OCI-LY1 (cell line): ENCODE results near the gene JUNB.
A peak's percentile ranks its signal among the peaks of the same experiment; 100 is the strongest.

Experiments
- H2AFZ ChIP-seq: fragments of 200-600 bp; sonication (generic), shearing (Covaris generic); 2 replicates; pipeline ENCODE4 v1.6.0; 2014; ENCODE audit warnings: antibody characterized with exemption, mild to moderate bottlenecking, low read length
- H3F3A ChIP-seq: fragments of 200-600 bp; sonication (generic), shearing (Covaris generic); 2 replicates; pipeline ENCODE4 v1.6.0; 2014; ENCODE audit warnings: mild to moderate bottlenecking, antibody characterized with exemption, low read length, moderate library complexity; ENCODE audit not compliant: insufficient read depth
- H3K27ac ChIP-seq: fragments of 200-600 bp; sonication (generic); 2 replicates; pipeline ENCODE4 v1.5.1; 2014; ENCODE audit warnings: low read length, mixed run types, mild to moderate bottlenecking, low read depth; ENCODE audit not compliant: poor library complexity, severe bottlenecking
- H3K27me3 ChIP-seq: fragments of 200-600 bp; sonication (generic); 2 replicates; pipeline ENCODE4 v1.6.0; 2014; ENCODE audit warnings: antibody characterized with exemption, mild to moderate bottlenecking, low read length, moderate library complexity; ENCODE audit not compliant: insufficient read depth
- H3K36me3 ChIP-seq: fragments of 200-600 bp; sonication (generic); 2 replicates; pipeline ENCODE4 v1.6.1; 2014; ENCODE audit warnings: mild to moderate bottlenecking, antibody characterized with exemption, low read length, moderate library complexity, mixed read lengths; ENCODE audit not compliant: insufficient read depth
- H3K4me1 ChIP-seq: fragments of 200-600 bp; sonication (generic); 2 replicates; pipeline ENCODE4 v1.5.1; 2014; ENCODE audit warnings: mild to moderate bottlenecking, low read length, moderate library complexity; ENCODE audit not compliant: insufficient read depth, severe bottlenecking
- H3K4me2 ChIP-seq: fragments of 200-600 bp; sonication (generic), shearing (Covaris generic); 2 replicates; pipeline ENCODE4 v1.6.1; 2014; ENCODE audit warnings: low read length
- H3K4me3 ChIP-seq: fragments of 200-600 bp; sonication (generic); 2 replicates; pipeline ENCODE4 v1.5.1; 2014; ENCODE audit warnings: low read length, low read depth, mild to moderate bottlenecking, mixed read lengths; ENCODE audit not compliant: poor library complexity, severe bottlenecking
- H3K79me2 ChIP-seq: fragments of 200-600 bp; shearing (Covaris generic); 2 replicates; pipeline ENCODE4 v1.6.1; 2016; ENCODE audit warnings: mixed run types, low read length, mixed read lengths; ENCODE audit not compliant: insufficient read depth
- H3K9ac ChIP-seq: fragments of 200-600 bp; sonication (generic), shearing (Covaris generic); 2 replicates; pipeline ENCODE4 v1.6.1; 2014; ENCODE audit warnings: mild to moderate bottlenecking, low read length, mixed read lengths
- H3K9me2 ChIP-seq: fragments of 200-600 bp; sonication (generic), shearing (Covaris generic); 2 replicates; pipeline ENCODE4 v1.6.1; 2014; ENCODE audit warnings: low read depth, mild to moderate bottlenecking, low read length, mixed read lengths
- H3K9me3 ChIP-seq: fragments of 200-600 bp; shearing (Covaris generic); 2 replicates; pipeline ENCODE4 v1.6.1; 2014; ENCODE audit warnings: low read length, mixed read lengths
- H4K20me1 ChIP-seq: fragments of 200-600 bp; sonication (generic), shearing (Covaris generic); 2 replicates; pipeline ENCODE4 v1.6.0; 2016; ENCODE audit warnings: mild to moderate bottlenecking, low read length; ENCODE audit not compliant: insufficient read depth
- EZH2 ChIP-seq: fragments of 200-600 bp; sonication (generic), shearing (Covaris generic); IDR thresholded peaks from 2 replicates; pipeline ENCODE4 v1.8.0; 2017; ENCODE audit warnings: borderline replicate concordance, mixed run types, mild to moderate bottlenecking, antibody characterized with exemption, low read length, moderate library complexity, mixed read lengths
- TF ChIP-seq, protein P1 (sequence below): fragments of 200-600 bp; sonication (generic), shearing (Covaris generic); IDR thresholded peaks from 2 replicates; pipeline ENCODE4 v1.5.1; 2017; ENCODE audit warnings: mild to moderate bottlenecking, antibody characterized with exemption, low read length, moderate library complexity, mixed read lengths

The JUNB gene

GRCh38 chr19:12834976-12835757 is 43.9 kb downstream of the JUNB start:
- Histone ChIP-seq H3K36me3 (no peaks in the 10 kb centered on the region), H3K4me3 (peak overlapping the region; percentile 68), H3K9me3 (no peaks in the 10 kb centered on the region), H3F3A (peaks cover 12% of the 10 kb centered on the region), H3K9ac (peak overlapping the region; percentile 68; the same call in 1 of the 2 replicates), H3K79me2 (no peaks in the 10 kb centered on the region), H3K4me2 (peak overlapping the region; percentile 72), H3K4me1 (peaks cover 59% of the 10 kb centered on the region), H3K27ac (peak overlapping the region; percentile 76), H2AFZ (no peak overlapping the region), H3K9me2 (no peaks in the 10 kb centered on the region), H4K20me1 (no peaks in the 10 kb centered on the region), H3K27me3 (no peaks in the 10 kb centered on the region)
- TF ChIP-seq, protein P1, sequence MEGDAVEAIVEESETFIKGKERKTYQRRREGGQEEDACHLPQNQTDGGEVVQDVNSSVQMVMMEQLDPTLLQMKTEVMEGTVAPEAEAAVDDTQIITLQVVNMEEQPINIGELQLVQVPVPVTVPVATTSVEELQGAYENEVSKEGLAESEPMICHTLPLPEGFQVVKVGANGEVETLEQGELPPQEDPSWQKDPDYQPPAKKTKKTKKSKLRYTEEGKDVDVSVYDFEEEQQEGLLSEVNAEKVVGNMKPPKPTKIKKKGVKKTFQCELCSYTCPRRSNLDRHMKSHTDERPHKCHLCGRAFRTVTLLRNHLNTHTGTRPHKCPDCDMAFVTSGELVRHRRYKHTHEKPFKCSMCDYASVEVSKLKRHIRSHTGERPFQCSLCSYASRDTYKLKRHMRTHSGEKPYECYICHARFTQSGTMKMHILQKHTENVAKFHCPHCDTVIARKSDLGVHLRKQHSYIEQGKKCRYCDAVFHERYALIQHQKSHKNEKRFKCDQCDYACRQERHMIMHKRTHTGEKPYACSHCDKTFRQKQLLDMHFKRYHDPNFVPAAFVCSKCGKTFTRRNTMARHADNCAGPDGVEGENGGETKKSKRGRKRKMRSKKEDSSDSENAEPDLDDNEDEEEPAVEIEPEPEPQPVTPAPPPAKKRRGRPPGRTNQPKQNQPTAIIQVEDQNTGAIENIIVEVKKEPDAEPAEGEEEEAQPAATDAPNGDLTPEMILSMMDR: no peak
- TF ChIP-seq EZH2: no peak

DNA sequence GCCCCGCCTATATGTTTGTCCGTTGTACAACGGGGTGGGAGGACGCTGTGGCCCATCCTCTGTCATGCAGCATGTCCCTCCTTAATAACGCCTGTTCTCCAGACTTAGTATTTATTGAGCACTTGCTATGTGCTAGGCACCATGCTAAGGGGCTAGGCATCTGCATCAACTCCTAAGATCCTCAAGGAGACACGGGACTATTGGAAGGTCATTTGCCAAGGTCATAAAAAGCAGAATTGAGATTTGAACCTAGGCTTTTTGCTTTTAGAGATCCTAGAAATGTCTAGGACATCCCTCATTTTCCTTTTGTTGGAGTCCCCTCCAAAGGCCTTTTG is 45.2 kb downstream of the JUNB start:
- no peaks in the 10 kb centered on the region for H3K79me2 ChIP-seq
- H4K20me1 ChIP-seq: no peaks in the 10 kb centered on the region
- no peak overlapping the region; the same call in 1 of the 2 replicates for H3K9ac ChIP-seq
- peak overlapping the region; percentile 76 for H3K27ac ChIP-seq
- peak overlapping the region; percentile 68 for H3K4me3 ChIP-seq
- H2AFZ ChIP-seq: no peak overlapping the region
- H3K9me3 ChIP-seq: no peaks in the 10 kb centered on the region
- peaks cover 12% of the 10 kb centered on the region for H3F3A ChIP-seq
- peak overlapping the region; percentile 72 for H3K4me2 ChIP-seq
- H3K9me2 ChIP-seq: no peaks in the 10 kb centered on the region
- peaks cover 68% of the 10 kb centered on the region for H3K4me1 ChIP-seq
- H3K36me3 ChIP-seq: peaks cover 8% of the 10 kb centered on the region; the same call in 1 of the 2 replicates
- TF ChIP-seq EZH2: no peak
- TF ChIP-seq, protein P1: no peak
- no peaks in the 10 kb centered on the region for H3K27me3 ChIP-seq

- H3K79me2 ChIP-seq: no peaks in the 10 kb centered on the region
- H3K4me1 ChIP-seq: peaks cover 68% of the 10 kb centered on the region
- H3K27me3 ChIP-seq: no peaks in the 10 kb centered on the region
- H3K4me2 ChIP-seq: 0 out of 2 replicates have a peak overlapping the region, but pooled peaks have one; percentile 64
- H3K9me2 ChIP-seq: no peaks in the 10 kb centered on the region
- no peak overlapping the region for H2AFZ ChIP-seq
- no peaks in the 10 kb centered on the region for H3K9me3 ChIP-seq
- TF ChIP-seq, protein P1: no peak
- H4K20me1 ChIP-seq: no peaks in the 10 kb centered on the region
- H3K9ac ChIP-seq: no peak overlapping the region
- peak overlapping the region; percentile 8 for H3K27ac ChIP-seq
- H3F3A ChIP-seq: peaks cover 12% of the 10 kb centered on the region
- no peak overlapping the region for H3K4me3 ChIP-seq
- peaks cover 14% of the 10 kb centered on the region; the same call in 1 of the 2 replicates for H3K36me3 ChIP-seq
These were observed 45.9 kb downstream of the JUNB start for GRCh38 chr19:12837225-12837624.
